Activated T-helper 2 cell treated with anti-CD3 and anti-CD28 coated beads, Interferon-gamma antibody, Interleukin-2, Interleukin-4, amounts not matched to agents 10 μg/mL and 5 μg/mL and 100 μg/mL, durations not matched to agents 14 hours and 24 hours and 36 hours (primary cell): ENCODE data around the gene SEPHS2. TPM values are rescaled to one million over a fixed set of nuclear protein-coding genes. Genes with fewer than 3 reads are reported as not detected.

ENCODE experiments used
- DNase-seq: peaks from one replicate; pipeline ENCODE4 v3.0.0; 2021; ENCODE audit warnings: low spot score
- H3K27ac Mint-ChIP-seq: one replicate; pipeline ENCODE4 v1.8.0; 2021; ENCODE audit warnings: mixed read lengths
- H3K27me3 Mint-ChIP-seq: one replicate; pipeline ENCODE4 v1.8.0; 2021; ENCODE audit warnings: low read depth, mixed read lengths
- H3K36me3 Mint-ChIP-seq: one replicate; pipeline ENCODE4 v1.8.0; 2021; ENCODE audit warnings: low read depth, mixed read lengths
- H3K4me1 Mint-ChIP-seq: one replicate; pipeline ENCODE4 v1.8.0; 2021; ENCODE audit warnings: low read depth, mixed read lengths
- H3K4me3 Mint-ChIP-seq: one replicate; pipeline ENCODE4 v1.8.0; 2021; ENCODE audit warnings: low read depth, mild to moderate bottlenecking, moderate library complexity, mixed read lengths
- H3K9me3 Mint-ChIP-seq: one replicate; pipeline ENCODE4 v1.8.0; 2021; ENCODE audit warnings: mixed read lengths
- intact Hi-C: fragments of 100-400 bp; cut with micrococcal nuclease; formaldehyde crosslinking; loops from one replicate; pipeline ENCODE4 v1.15.1; 2023
- total RNA-seq: library from RNA; stranded (reverse); gene quantifications from 2 replicates; pipeline ENCODE4 v1.2.3, GENCODE V29; 2022

Gene SEPHS2
- total RNA-seq, 1 donor from 2014 or later, result 82.9 TPM

GRCh38 chr16:30439720-30440348 lies 5.8 kb downstream of the SEPHS2 start:
- intact Hi-C loops, result no loop called here
- Mint-ChIP-seq H3K36me3 (peaks cover 24% of the 10 kb centered on the region), H3K9me3 (no peaks in the 10 kb centered on the region), H3K27me3 (no peaks in the 10 kb centered on the region), H3K4me1 (peaks cover 28% of the 10 kb centered on the region), H3K27ac (no peak overlapping the region), H3K4me3 (no peak overlapping the region)
- no peak for DNase-seq

GRCh38 chr16:30438835-30439234 lies 6.8 kb downstream of the SEPHS2 start:
- peaks cover 27% of the 10 kb centered on the region for H3K4me1 Mint-ChIP-seq
- intact Hi-C loops, result no loop called here
- no peak overlapping the region for H3K4me3 Mint-ChIP-seq
- H3K36me3 Mint-ChIP-seq, result peaks cover 14% of the 10 kb centered on the region
- H3K27me3 Mint-ChIP-seq, result no peaks in the 10 kb centered on the region
- no peak for DNase-seq
- H3K27ac Mint-ChIP-seq, result no peak overlapping the region
- no peaks in the 10 kb centered on the region for H3K9me3 Mint-ChIP-seq

GRCh38 chr16:30437511-30438046 lies 8.1 kb downstream of the SEPHS2 start:
- Mint-ChIP-seq H3K27me3 (no peaks in the 10 kb centered on the region), H3K4me3 (no peak overlapping the region), H3K27ac (no peak overlapping the region), H3K9me3 (no peaks in the 10 kb centered on the region), H3K4me1 (peaks cover 20% of the 10 kb centered on the region), H3K36me3 (peaks cover 3% of the 10 kb centered on the region)
- DNase-seq, result no peak
- intact Hi-C loops, result no loop called here

GRCh38 chr16:30434852-30435251 lies 10.8 kb downstream of the SEPHS2 start:
- Mint-ChIP-seq H3K27ac (peak overlapping the region; percentile 78), H3K36me3 (no peaks in the 10 kb centered on the region), H3K4me3 (peak overlapping the region; percentile 19), H3K4me1 (peaks cover 19% of the 10 kb centered on the region), H3K9me3 (no peaks in the 10 kb centered on the region), H3K27me3 (no peaks in the 10 kb centered on the region)
- intact Hi-C loops, result loop anchor here (1.0 to 5.0 kb wide), 5 partner anchors 10 to 192 kb away; partner anchors contain the start of genes SEPHS2, ZNF689 and ZNF768
- no peak for DNase-seq

GRCh38 chr16:30430428-30430970 lies 15.2 kb downstream of the SEPHS2 start:
- H3K4me3 Mint-ChIP-seq, result no peak overlapping the region
- peaks cover 27% of the 10 kb centered on the region for H3K36me3 Mint-ChIP-seq
- no peak overlapping the region for H3K27ac Mint-ChIP-seq
- no peaks in the 10 kb centered on the region for H3K9me3 Mint-ChIP-seq
- no peak for DNase-seq
- intact Hi-C loops, result loop anchor here (1.0 to 5.0 kb wide), 9 partner anchors 15 to 228 kb away; partner anchors contain the start of genes FBRS, SEPHS2, ZNF689 and ZNF768
- H3K27me3 Mint-ChIP-seq, result no peaks in the 10 kb centered on the region
- H3K4me1 Mint-ChIP-seq, result peaks cover 23% of the 10 kb centered on the region

GRCh38 chr16:30429678-30430427 lies 15.8 kb downstream of the SEPHS2 start, which contains the start of gene DCTPP1:
Gene DCTPP1 (minus strand): TSS chr16:30430030. CDS start chr16:30429980, 50 bp downstream.
- intact Hi-C loops, result loop anchor here (1.0 to 5.0 kb wide), 9 partner anchors 15 to 228 kb away; partner anchors contain the start of genes FBRS, SEPHS2, ZNF689 and ZNF768
- H3K36me3 Mint-ChIP-seq, result peaks cover 28% of the 10 kb centered on the region
- H3K4me3 Mint-ChIP-seq, result no peak within 1 kb of the TSS
- no peaks in the 10 kb centered on the region for H3K9me3 Mint-ChIP-seq
- no peak within 1 kb of the TSS for H3K27ac Mint-ChIP-seq
- peak; percentile 96 for DNase-seq
- no peaks in the 10 kb centered on the region for H3K27me3 Mint-ChIP-seq
- peaks cover 20% of the 10 kb centered on the region for H3K4me1 Mint-ChIP-seq

- Mint-ChIP-seq H3K4me1 (peaks cover 15% of the 10 kb centered on the region), H3K4me3 (no peak overlapping the region), H3K36me3 (peaks cover 33% of the 10 kb centered on the region), H3K27ac (no peak overlapping the region), H3K9me3 (no peaks in the 10 kb centered on the region), H3K27me3 (no peaks in the 10 kb centered on the region)
- intact Hi-C loops, result no loop called here
- DNase-seq, result no peak
Observed at GRCh38 chr16:30429418-30429677, 16.3 kb downstream of the SEPHS2 start.

- peaks cover 11% of the 10 kb centered on the region for H3K4me1 Mint-ChIP-seq
- intact Hi-C loops, result no loop called here
- peak overlapping the region; percentile 10 for H3K27ac Mint-ChIP-seq
- no peak overlapping the region for H3K4me3 Mint-ChIP-seq
- no peaks in the 10 kb centered on the region for H3K27me3 Mint-ChIP-seq
- DNase-seq, result no peak
- H3K9me3 Mint-ChIP-seq, result no peaks in the 10 kb centered on the region
- H3K36me3 Mint-ChIP-seq, result peaks cover 43% of the 10 kb centered on the region
Observed at GRCh38 chr16:30428055-30428454, 17.6 kb downstream of the SEPHS2 start.

GRCh38 chr16:30421010-30421409 lies 24.7 kb downstream of the SEPHS2 start:
- Mint-ChIP-seq H3K36me3 (peaks cover 61% of the 10 kb centered on the region), H3K27ac (no peak overlapping the region), H3K4me3 (no peak overlapping the region), H3K4me1 (peaks cover 22% of the 10 kb centered on the region), H3K9me3 (no peaks in the 10 kb centered on the region), H3K27me3 (no peaks in the 10 kb centered on the region)
- intact Hi-C loops, result no loop called here
- no peak for DNase-seq

- intact Hi-C loops, result no loop called here
- peak overlapping the region; percentile 54 for H3K27ac Mint-ChIP-seq
Observed at GRCh38 chr16:30418350-30419181, 27.1 kb downstream of the SEPHS2 start.

GRCh38 chr16:30417529-30418349 lies 27.9 kb downstream of the SEPHS2 start:
- H3K4me1 Mint-ChIP-seq, result peaks cover 26% of the 10 kb centered on the region
- H3K9me3 Mint-ChIP-seq, result no peaks in the 10 kb centered on the region

More at GRCh38 chr16:30418350-30419181, 27.1 kb downstream of the SEPHS2 start:
- peaks cover 25% of the 10 kb centered on the region for H3K4me1 Mint-ChIP-seq
- H3K36me3 Mint-ChIP-seq, result peaks cover 56% of the 10 kb centered on the region
- no peaks in the 10 kb centered on the region for H3K9me3 Mint-ChIP-seq
- no peak for DNase-seq
- peak overlapping the region; percentile 52 for H3K4me3 Mint-ChIP-seq
- no peaks in the 10 kb centered on the region for H3K27me3 Mint-ChIP-seq

More at GRCh38 chr16:30417529-30418349, 27.9 kb downstream of the SEPHS2 start:
- peaks cover 56% of the 10 kb centered on the region for H3K36me3 Mint-ChIP-seq
- DNase-seq, result peak; percentile 88
- intact Hi-C loops, result no loop called here
- H3K4me3 Mint-ChIP-seq, result peak overlapping the region; percentile 52
- no peak overlapping the region for H3K27ac Mint-ChIP-seq
- no peaks in the 10 kb centered on the region for H3K27me3 Mint-ChIP-seq
